Uterus (tissue), 4 donors: ENCODE results near the gene UBE2N. TPM values are rescaled to one million over a fixed set of nuclear protein-coding genes. Genes with fewer than 3 reads are reported as not detected.

Source experiments
- DNase-seq, 2 donors: peaks; one replicate each; pipeline ENCODE4 v3.0.0-alpha.2; 2019 to 2020
- H3K27ac ChIP-seq, 2 donors: fragments of 200-600 bp; sonication (generic); 1 replicate in 1 of 2; 2 replicates in 1 of 2; pipeline ENCODE4 v1.5.1; 2016 to 2018
- H3K27me3 ChIP-seq, 2 donors: fragments of 200-600 bp; sonication (generic); one replicate each; pipeline ENCODE4 v1.5.1; 2018 to 2019; ENCODE audit warnings: control low read depth in 1 of 2
- H3K36me3 ChIP-seq, 2 donors: fragments of 200-600 bp; sonication (generic); one replicate each; pipeline ENCODE4 v1.5.1; 2019; ENCODE audit warnings: control low read depth in 1 of 2
- H3K4me1 ChIP-seq, 2 donors: fragments of 200-600 bp; sonication (generic); one replicate each; pipeline ENCODE4 v1.5.1; 2018 to 2019; ENCODE audit warnings: control low read depth in 1 of 2
- H3K4me3 ChIP-seq, 2 donors: fragments of 200-600 bp; sonication (generic); 1 replicate in 1 of 2; 2 replicates in 1 of 2; pipeline ENCODE4 v1.5.1; 2018 to 2019; ENCODE audit warnings: mild to moderate bottlenecking in 1 of 2
- H3K9me3 ChIP-seq, 2 donors: fragments of 200-600 bp; sonication (generic); one replicate each; pipeline ENCODE4 v1.5.1; 2019; ENCODE audit warnings: control low read depth in 1 of 2
- POLR2A ChIP-seq, 2 donors: fragments of 450-650 bp; IDR thresholded peaks; one replicate each; pipeline ENCODE4 v1.6.1; 2016; ENCODE audit warnings: antibody characterized with exemption in 2 of 2, mild to moderate bottlenecking in 1 of 2, moderate library complexity in 1 of 2
- intact Hi-C: fragments of 100-400 bp; cut with DNase I; formaldehyde crosslinking; loops from one replicate; pipeline ENCODE4 v1.15.1; 2023; ENCODE audit warnings: low total_unique reads
- total RNA-seq, 4 donors: library from RNA; depleted of rRNA in 3 of 4; stranded (reverse); fragments of >200 nt in 3 of 4; gene quantifications; one replicate each; pipeline versions ENCODE4 v1.1.0 to v1.2.4, GENCODE V29; 2014 to 2023
- TF ChIP-seq, protein P1 (sequence below), 4 experiments: fragments of 200-600 bp in 2 of 4; fragments of 450-650 bp in 2 of 4; sonication (generic) in 2 of 4; IDR thresholded peaks; one replicate each; pipeline ENCODE4 v1.5.1; 2016 to 2019; ENCODE audit warnings: antibody characterized with exemption in 4 of 4, mild to moderate bottlenecking in 2 of 4, moderate library complexity in 1 of 4
- donor health status: DM: yes; HTN: yes; CAD: no.

The UBE2N gene
- total RNA-seq, 4 donors from 2014 or later, result 22.4 to 102 (median 31.4) TPM

- H3K36me3 ChIP-seq, result no peaks in the 10 kb centered on the region
These were observed 14.3 kb upstream of the UBE2N start for GRCh38 chr12:93456077-93456476.

GRCh38 chr12:93453633-93454032 is 11.9 kb upstream of the UBE2N start:
- Histone ChIP-seq H3K27ac (no peak overlapping the region), H3K4me3 (no peak overlapping the region), H3K9me3 (no peaks in the 10 kb centered on the region), H3K4me1 (no peaks in the 10 kb centered on the region), H3K36me3 (no peaks in the 10 kb centered on the region), H3K27me3 (no peaks in the 10 kb centered on the region)
- intact Hi-C loops, result no loop called here
- TF ChIP-seq POLR2A (IDR thresholded peaks at IDR 0.05), result no peak
- TF ChIP-seq, protein P1, sequence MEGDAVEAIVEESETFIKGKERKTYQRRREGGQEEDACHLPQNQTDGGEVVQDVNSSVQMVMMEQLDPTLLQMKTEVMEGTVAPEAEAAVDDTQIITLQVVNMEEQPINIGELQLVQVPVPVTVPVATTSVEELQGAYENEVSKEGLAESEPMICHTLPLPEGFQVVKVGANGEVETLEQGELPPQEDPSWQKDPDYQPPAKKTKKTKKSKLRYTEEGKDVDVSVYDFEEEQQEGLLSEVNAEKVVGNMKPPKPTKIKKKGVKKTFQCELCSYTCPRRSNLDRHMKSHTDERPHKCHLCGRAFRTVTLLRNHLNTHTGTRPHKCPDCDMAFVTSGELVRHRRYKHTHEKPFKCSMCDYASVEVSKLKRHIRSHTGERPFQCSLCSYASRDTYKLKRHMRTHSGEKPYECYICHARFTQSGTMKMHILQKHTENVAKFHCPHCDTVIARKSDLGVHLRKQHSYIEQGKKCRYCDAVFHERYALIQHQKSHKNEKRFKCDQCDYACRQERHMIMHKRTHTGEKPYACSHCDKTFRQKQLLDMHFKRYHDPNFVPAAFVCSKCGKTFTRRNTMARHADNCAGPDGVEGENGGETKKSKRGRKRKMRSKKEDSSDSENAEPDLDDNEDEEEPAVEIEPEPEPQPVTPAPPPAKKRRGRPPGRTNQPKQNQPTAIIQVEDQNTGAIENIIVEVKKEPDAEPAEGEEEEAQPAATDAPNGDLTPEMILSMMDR (IDR thresholded peaks at IDR 0.05), result no peak
- no peak for DNase-seq

More at GRCh38 chr12:93456077-93456476, 14.3 kb upstream of the UBE2N start:
- no peak for DNase-seq
- TF ChIP-seq, protein P1 (IDR thresholded peaks at IDR 0.05), result no peak
- no peak for TF ChIP-seq POLR2A (IDR thresholded peaks at IDR 0.05)
- no peak overlapping the region for H3K4me3 ChIP-seq
- H3K27me3 ChIP-seq, result no peaks in the 10 kb centered on the region
- no peak overlapping the region for H3K27ac ChIP-seq
- no peaks in the 10 kb centered on the region for H3K4me1 ChIP-seq
- H3K9me3 ChIP-seq, result no peaks in the 10 kb centered on the region
- intact Hi-C loops, result no loop called here

DNA sequence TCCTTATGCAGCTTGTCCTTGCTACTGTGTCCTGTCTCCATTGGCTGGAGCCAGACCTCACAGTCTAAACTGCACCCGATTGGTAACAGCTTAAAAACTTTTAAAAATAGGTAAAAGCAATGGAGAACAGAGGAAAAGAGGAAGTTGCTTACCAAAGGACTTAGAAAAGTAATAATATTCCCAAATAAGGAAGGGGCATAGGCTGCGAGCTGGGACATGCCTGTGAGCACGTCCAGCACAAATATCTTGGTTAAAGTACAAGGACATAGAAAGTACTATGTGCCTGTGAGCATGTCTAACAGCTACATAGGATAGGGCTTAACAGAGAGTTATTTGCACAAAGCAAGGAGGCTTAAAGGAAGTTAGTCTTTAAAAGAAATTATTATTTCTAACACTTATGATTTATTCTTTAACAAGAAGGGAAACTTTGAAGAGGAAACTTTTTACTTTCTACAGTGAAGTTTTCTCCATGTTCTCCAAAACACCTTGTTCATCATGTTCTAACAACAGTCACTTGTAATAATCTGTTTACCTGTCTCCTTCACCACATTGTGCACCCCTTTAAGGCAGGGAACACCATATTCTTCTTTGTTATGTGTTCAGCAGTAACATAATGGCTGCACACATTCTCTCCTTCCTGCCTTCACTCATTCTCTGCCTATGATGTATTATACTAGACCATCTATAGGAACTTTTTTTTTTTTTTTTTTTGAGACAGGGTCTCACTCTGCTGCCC is 9.8 kb upstream of the UBE2N start:
- Histone ChIP-seq H3K36me3 (no peaks in the 10 kb centered on the region), H3K9me3 (no peaks in the 10 kb centered on the region), H3K27me3 (no peaks in the 10 kb centered on the region), H3K4me1 (no peaks in the 10 kb centered on the region), H3K4me3 (no peak overlapping the region), H3K27ac (no peak overlapping the region)
- TF ChIP-seq, protein P1 (IDR thresholded peaks at IDR 0.05), result no peak
- TF ChIP-seq POLR2A (IDR thresholded peaks at IDR 0.05), result no peak
- intact Hi-C loops, result no loop called here
- no peak for DNase-seq

GRCh38 chr12:93449277-93449676 is 7.5 kb upstream of the UBE2N start:
- no peak overlapping the region for H3K4me3 ChIP-seq
- no peaks in the 10 kb centered on the region for H3K27me3 ChIP-seq
- no peaks in the 10 kb centered on the region for H3K36me3 ChIP-seq
- TF ChIP-seq, protein P1 (IDR thresholded peaks at IDR 0.05), result no peak
- intact Hi-C loops, result no loop called here
- no peak for DNase-seq
- no peak overlapping the region for H3K27ac ChIP-seq
- no peaks in the 10 kb centered on the region for H3K9me3 ChIP-seq
- no peaks in the 10 kb centered on the region for H3K4me1 ChIP-seq

GRCh38 chr12:93448796-93449195 is 7.0 kb upstream of the UBE2N start:
- intact Hi-C loops, result no loop called here
- no peak for DNase-seq
- no peaks in the 10 kb centered on the region for H3K9me3 ChIP-seq
- no peaks in the 10 kb centered on the region for H3K4me1 ChIP-seq
- H3K27ac ChIP-seq, result no peak overlapping the region
- H3K27me3 ChIP-seq, result no peaks in the 10 kb centered on the region
- H3K4me3 ChIP-seq, result no peak overlapping the region
- TF ChIP-seq, protein P1 (IDR thresholded peaks at IDR 0.05), result no peak
- no peak for TF ChIP-seq POLR2A (IDR thresholded peaks at IDR 0.05)
- no peaks in the 10 kb centered on the region for H3K36me3 ChIP-seq
